Activated naive CD8-positive, alpha-beta T cell treated with anti-CD3 and anti-CD28 coated beads for 36 hours (primary cell): ENCODE measurements around the gene ACSF3. TPM values are rescaled to one million over a fixed set of nuclear protein-coding genes. Genes with fewer than 3 reads are reported as not detected.
A peak's percentile ranks its signal among the peaks of the same experiment; 100 is the strongest.
"Not testable (repeated sequence)": the region's sequence is repeated elsewhere in the genome, so short reads cannot be mapped to it uniquely, and the experiment has no call there.

Source experiments
- DNase-seq: peaks from one replicate; pipeline ENCODE4 v3.0.0; 2021
- H3K27ac Mint-ChIP-seq: one replicate; pipeline ENCODE4 v1.8.0; 2022; ENCODE audit warnings: mild to moderate bottlenecking, moderate library complexity, mixed read lengths
- H3K27me3 Mint-ChIP-seq: one replicate; pipeline ENCODE4 v1.8.0; 2022; ENCODE audit warnings: mild to moderate bottlenecking, mixed read lengths
- H3K36me3 Mint-ChIP-seq: one replicate; pipeline ENCODE4 v1.8.0; 2021; ENCODE audit warnings: mild to moderate bottlenecking, mixed read lengths
- H3K4me1 Mint-ChIP-seq: one replicate; pipeline ENCODE4 v1.8.0; 2021; ENCODE audit warnings: mixed read lengths
- H3K4me3 Mint-ChIP-seq: one replicate; pipeline ENCODE4 v1.8.0; 2022; ENCODE audit warnings: mild to moderate bottlenecking, moderate library complexity, mixed read lengths
- H3K9me3 Mint-ChIP-seq: one replicate; pipeline ENCODE4 v1.8.0; 2022; ENCODE audit warnings: mixed read lengths
- total RNA-seq, 2 experiments: library from RNA; stranded (reverse); gene quantifications; one replicate each; pipeline ENCODE4 v1.2.3, GENCODE V29; 2021

The ACSF3 gene
- total RNA-seq, 2 experiments from 2014 or later: 32.1 to 38.4 TPM

DNA sequence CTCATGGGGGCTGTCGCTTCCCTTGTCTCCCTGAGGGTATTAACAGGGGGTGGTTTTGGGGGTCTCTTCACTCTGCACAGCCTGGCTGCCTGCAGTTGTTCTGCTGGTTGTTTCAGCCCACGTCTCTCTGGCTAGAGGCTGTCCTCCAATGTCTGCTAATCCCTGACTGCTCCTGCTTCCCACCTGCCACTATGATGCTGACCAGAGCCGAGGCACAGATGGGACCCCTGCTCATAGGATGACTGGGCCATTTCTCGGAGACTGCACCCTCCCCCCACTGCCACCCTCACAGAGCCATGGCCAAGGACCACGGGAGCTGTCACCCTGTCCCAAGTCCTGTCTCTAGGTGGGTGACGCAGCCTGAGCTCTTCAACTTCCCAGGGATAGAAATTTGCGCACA lies 1.6 kb upstream of the ACSF3 start:
- Mint-ChIP-seq H3K4me3 (peak overlapping the region; percentile 3), H3K36me3 (peaks cover 4% of the 10 kb centered on the region), H3K27me3 (peaks cover 9% of the 10 kb centered on the region), H3K9me3 (no peaks in the 10 kb centered on the region), H3K4me1 (peaks cover 25% of the 10 kb centered on the region), H3K27ac (no peak overlapping the region)
- DNase-seq: no peak

DNA sequence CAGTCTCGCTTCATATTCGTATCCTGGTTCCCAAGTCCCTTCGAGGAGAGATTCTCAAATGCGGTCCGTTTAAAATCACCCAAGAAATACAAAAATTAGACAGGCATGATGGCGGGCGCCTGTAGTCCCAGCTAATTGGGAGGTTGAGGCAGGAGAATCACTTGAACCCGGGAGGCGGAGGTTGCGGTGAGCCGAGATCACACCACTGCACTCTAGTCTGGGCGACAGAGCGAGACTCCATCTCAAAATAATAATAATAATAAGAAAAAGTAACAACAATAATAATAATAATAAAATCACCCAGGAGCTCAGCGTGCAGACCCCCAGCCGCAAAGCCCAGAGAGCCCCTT lies 425 bp upstream of the ACSF3 start:
- DNase-seq, H3K36me3 Mint-ChIP-seq, H3K27me3 Mint-ChIP-seq, H3K9me3 Mint-ChIP-seq: not testable (repeated sequence)
- Mint-ChIP-seq H3K4me3 (peak overlapping the region; percentile 77), H3K4me1 (peaks cover 36% of the 10 kb centered on the region), H3K27ac (peak overlapping the region; percentile 84)

DNA sequence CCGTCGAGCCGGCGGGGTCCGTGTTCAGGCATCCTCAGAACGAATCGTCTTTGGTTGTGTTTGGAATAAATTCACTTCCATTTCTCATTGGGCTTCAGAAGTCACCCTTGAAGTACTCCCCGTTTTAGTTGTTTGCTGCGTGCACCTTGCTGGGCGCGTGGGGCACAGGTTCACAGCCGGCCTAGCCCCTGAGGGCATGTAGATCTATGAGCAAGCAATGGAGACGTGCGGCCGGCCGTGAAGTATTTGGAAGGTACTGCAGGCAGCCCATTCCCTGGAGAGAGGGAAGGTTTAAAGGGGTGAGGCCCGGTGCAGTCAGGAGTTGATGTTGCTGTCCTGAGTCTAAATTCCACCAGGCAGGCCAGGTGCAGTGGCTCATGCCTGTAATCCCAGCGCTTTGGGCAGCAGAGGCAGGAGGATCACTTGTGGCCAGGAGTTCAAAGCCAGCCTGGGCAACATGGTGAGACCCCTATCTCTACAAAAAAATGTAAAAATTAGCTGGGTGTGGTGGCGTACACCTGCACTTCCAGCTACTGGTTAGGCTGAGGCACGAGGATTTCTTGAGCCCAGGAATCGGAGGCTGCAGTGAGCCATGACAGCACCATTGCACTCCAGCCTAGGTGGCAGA lies 714 bp downstream of the ACSF3 start:
- DNase-seq: peak; percentile 20
- peak overlapping the region; percentile 90 for H3K27ac Mint-ChIP-seq
- peaks cover 43% of the 10 kb centered on the region for H3K4me1 Mint-ChIP-seq
- no peaks in the 10 kb centered on the region for H3K9me3 Mint-ChIP-seq
- peak overlapping the region; percentile 95 for H3K4me3 Mint-ChIP-seq
- H3K36me3 Mint-ChIP-seq: peaks cover 9% of the 10 kb centered on the region
- H3K27me3 Mint-ChIP-seq: peaks cover 3% of the 10 kb centered on the region

DNA sequence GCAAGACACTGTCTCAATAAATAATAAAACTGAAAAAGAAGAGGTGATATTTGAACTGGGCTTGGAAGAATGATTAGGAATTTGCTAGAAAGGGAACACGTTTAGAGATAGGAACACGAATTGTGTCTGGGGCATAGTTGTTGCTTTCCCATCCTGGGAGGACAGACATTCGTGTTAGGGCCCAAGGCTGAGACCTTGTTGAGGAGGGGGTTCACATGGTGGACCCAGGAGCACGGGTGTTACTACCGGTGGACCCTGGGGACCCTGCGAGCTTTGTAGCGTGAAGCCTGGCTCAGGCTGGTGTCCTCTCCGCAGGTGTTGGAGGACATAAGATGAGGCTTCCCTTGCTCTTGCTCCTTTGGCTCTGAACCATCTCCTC lies 1.2 kb downstream of the ACSF3 start:
- DNase-seq: no peak
- Mint-ChIP-seq H3K27me3 (peaks cover 3% of the 10 kb centered on the region), H3K4me3 (peak overlapping the region; percentile 95), H3K27ac (peak overlapping the region; percentile 40), H3K4me1 (peaks cover 47% of the 10 kb centered on the region), H3K9me3 (no peaks in the 10 kb centered on the region), H3K36me3 (peaks cover 13% of the 10 kb centered on the region)

DNA sequence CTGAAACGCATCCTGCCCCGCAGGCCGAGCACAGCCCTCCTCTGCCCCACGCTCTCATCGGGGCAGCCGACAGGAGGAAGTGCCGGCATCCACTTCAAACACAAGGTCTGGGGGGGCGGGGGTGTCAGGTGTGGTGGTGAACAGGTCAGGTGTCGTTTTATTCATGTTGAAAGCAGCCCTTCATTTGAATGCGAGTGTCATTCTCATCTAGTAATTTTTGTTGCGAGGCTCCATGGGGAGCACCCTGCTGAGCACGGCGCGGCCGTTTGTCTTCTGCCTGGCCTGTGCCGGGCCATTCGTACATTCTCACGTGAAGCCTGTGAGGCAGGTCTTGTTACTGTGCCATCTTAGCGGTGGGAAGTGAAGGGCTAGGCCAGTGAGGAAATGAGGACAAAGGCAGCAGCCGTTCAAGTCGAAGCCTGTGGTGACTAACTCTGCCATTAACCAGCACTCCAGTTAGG lies 1.9 kb downstream of the ACSF3 start:
- peaks cover 15% of the 10 kb centered on the region for H3K36me3 Mint-ChIP-seq
- peaks cover 3% of the 10 kb centered on the region for H3K27me3 Mint-ChIP-seq
- peak overlapping the region; percentile 95 for H3K4me3 Mint-ChIP-seq
- H3K4me1 Mint-ChIP-seq: peaks cover 48% of the 10 kb centered on the region
- no peak for DNase-seq
- peak overlapping the region; percentile 98 for H3K27ac Mint-ChIP-seq
- H3K9me3 Mint-ChIP-seq: no peaks in the 10 kb centered on the region

DNA sequence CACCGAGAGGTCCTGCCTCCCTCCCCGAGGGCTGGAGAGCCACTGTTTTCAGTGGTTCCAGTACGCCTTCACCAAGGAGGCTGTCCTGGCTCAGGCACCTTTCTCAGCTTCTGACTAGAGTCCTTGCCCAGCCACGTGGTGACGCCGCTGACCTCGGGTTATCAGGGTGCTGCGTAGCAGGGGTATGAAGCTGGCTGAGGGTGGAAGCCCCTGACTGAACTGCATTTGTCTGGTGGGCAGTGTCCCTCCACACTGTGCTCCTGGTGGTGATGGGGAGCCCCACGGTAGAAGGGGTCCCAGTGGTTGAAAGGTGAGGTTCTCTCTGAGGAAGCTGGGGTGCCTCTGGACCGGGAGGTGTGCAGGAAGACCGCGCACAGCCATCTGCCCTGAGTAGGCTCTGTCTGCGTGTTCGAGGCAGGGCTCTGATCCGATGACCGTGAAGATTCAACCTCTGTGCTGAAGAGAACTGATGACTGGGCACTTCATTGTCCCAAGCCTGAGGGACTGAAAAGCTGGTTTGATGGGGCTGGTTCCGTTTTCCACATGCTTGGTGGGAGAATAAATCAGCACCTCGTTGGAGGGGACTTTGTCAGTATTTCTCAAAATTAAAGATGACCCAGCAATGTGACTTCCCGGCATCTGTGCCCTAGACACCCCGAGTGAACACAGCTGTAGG lies 2.5 kb downstream of the ACSF3 start:
- Mint-ChIP-seq H3K27me3 (no peaks in the 10 kb centered on the region), H3K36me3 (peaks cover 15% of the 10 kb centered on the region), H3K27ac (peak overlapping the region; percentile 98), H3K4me1 (peaks cover 48% of the 10 kb centered on the region), H3K9me3 (no peaks in the 10 kb centered on the region), H3K4me3 (peak overlapping the region; percentile 95)
- no peak for DNase-seq

DNA sequence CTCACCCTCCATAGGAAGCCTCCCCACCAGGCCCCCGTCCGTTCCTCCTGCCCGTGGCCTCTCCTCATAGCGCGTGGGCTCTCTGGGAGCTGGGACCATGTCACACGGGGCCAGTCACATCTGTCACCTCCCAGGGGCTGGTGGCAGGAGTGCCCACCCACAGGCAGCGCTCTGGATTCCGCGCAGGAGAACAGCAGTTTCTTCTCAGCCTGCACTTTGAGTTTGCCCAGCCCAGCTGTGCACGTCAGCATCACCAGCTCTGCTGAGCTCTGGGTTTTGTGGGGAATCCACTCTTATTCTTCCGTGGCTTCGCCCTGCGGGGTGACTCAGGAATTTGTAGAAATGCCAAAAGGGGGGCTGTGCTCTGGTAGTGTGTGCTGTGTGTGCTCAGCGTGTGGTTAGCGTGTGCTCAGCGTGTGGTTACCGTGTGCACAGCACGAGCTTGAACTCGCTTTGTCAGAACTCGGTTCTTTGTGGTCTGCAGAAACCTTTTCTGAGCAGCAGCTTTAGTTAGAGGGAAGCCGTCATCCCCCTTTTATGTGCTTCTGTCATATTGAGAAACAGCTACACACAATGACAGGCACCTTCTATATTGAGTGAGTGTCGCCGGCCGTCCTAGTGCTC lies 3.2 kb downstream of the ACSF3 start:
- peak; percentile 66 for DNase-seq
- H3K27ac Mint-ChIP-seq: peak overlapping the region; percentile 98
- H3K4me3 Mint-ChIP-seq: peak overlapping the region; percentile 75
- H3K4me1 Mint-ChIP-seq: peaks cover 54% of the 10 kb centered on the region
- H3K9me3 Mint-ChIP-seq: no peaks in the 10 kb centered on the region
- no peaks in the 10 kb centered on the region for H3K27me3 Mint-ChIP-seq
- peaks cover 21% of the 10 kb centered on the region for H3K36me3 Mint-ChIP-seq

DNA sequence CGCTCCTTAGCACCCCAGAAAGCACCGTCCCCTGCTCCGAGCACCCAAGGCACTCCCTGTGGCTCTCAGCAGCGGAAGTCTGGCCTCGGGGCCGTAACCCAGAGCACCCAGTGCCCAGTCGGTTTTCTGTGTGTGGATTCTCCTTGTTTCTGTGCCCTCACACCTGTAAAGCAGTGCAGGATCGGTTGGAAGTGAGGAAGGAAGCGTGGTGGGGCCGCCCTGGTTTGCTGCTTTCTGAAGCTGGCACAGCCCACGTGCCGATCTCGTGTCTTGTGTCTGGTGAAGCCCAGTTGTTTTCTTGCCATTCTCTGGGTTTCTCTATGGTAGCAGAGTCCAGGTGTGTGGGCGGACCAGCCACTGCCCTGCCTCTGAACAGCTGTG lies 3.7 kb downstream of the ACSF3 start:
- DNase-seq: no peak
- peaks cover 54% of the 10 kb centered on the region for H3K4me1 Mint-ChIP-seq
- peaks cover 21% of the 10 kb centered on the region for H3K36me3 Mint-ChIP-seq
- H3K9me3 Mint-ChIP-seq: no peaks in the 10 kb centered on the region
- peak overlapping the region; percentile 75 for H3K4me3 Mint-ChIP-seq
- H3K27me3 Mint-ChIP-seq: no peaks in the 10 kb centered on the region
- peak overlapping the region; percentile 98 for H3K27ac Mint-ChIP-seq

DNA sequence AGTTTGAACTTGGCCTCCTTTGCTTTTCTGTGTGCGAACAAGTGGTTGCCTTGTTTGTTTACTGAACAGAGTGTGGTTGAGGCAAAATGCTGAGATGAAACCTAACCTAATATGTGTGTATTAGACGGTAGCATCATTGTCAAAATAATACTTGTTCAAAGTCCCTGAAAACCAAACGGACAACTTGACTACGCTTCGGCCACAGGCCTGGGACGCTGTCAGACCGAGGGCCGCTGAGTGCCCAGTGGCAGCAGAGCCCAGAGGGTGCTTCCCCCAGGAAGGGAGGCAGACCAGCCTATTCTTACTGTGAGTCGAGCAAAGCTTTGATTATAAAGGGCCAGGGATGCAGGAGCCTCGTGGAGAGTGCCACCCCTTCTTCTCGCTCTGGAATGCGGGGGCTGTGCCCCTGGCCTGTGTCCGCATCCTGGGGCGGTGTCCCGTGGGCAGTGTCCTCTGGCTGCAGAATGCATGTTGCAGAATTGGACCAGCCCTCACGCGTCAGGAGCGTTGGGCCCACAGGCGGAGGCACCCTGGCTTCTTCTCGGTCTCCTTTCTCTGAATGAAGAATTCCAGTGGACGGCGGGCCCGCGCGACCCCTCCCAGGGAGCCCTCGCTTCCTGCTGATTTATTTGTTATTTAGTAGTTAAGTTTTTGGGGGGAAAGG lies 5.2 kb downstream of the ACSF3 start:
- DNase-seq: no peak
- Mint-ChIP-seq H3K36me3 (peaks cover 25% of the 10 kb centered on the region), H3K4me3 (no peak overlapping the region), H3K27me3 (no peaks in the 10 kb centered on the region), H3K9me3 (no peaks in the 10 kb centered on the region), H3K4me1 (peaks cover 55% of the 10 kb centered on the region), H3K27ac (peak overlapping the region; percentile 98)

DNA sequence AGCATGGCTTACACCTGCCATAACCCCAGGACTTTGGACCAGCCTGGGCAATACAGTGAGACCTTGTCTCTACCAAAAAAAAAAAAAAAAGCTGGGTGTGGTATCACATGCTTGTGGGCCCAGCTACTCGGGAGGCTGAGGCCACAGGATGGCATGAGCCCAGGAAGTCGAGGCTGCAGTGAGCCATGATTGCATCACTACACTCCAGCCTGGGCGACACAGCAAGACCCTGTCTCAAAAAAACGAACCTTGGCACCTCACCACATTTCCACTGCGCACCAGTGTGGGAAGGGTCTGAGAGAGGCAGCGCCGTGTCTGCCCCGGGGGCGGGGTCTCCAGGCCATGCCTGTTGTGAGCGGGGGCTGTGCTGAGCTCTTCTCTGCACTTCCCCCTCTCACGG lies 6.3 kb downstream of the ACSF3 start:
- H3K4me1 Mint-ChIP-seq: peaks cover 50% of the 10 kb centered on the region
- H3K27ac Mint-ChIP-seq: no peak overlapping the region
- peaks cover 25% of the 10 kb centered on the region for H3K36me3 Mint-ChIP-seq

DNA sequence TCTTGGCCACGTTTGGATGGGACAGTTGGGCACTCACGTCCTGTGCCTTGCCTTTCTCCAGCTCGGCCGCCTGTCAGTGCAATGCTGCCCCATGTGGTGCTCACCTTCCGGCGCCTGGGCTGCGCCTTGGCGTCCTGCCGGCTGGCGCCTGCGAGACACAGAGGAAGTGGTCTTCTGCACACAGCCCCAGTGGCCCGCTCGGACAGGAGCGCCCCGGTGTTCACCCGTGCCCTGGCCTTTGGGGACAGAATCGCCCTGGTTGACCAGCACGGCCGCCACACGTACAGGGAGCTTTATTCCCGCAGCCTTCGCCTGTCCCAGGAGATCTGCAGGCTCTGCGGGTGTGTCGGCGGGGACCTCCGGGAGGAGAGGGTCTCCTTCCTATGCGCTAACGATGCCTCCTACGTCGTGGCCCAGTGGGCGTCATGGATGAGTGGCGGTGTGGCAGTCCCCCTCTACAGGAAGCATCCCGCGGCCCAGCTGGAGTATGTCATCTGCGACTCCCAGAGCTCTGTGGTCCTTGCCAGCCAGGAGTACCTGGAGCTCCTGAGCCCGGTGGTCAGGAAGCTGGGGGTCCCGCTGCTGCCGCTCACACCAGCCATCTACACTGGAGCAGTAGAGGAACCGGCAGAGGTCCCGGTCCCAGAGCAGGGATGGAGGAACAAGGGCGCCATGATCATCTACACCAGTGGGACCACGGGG lies 7.1 kb downstream of the ACSF3 start:
- H3K4me1 Mint-ChIP-seq: peaks cover 42% of the 10 kb centered on the region
- H3K4me3 Mint-ChIP-seq: no peak overlapping the region
- no peak overlapping the region for H3K27ac Mint-ChIP-seq
- H3K9me3 Mint-ChIP-seq: no peaks in the 10 kb centered on the region
- H3K36me3 Mint-ChIP-seq: peaks cover 25% of the 10 kb centered on the region
- H3K27me3 Mint-ChIP-seq: no peaks in the 10 kb centered on the region
- DNase-seq: no peak

More for the DNA sequence above, 6.3 kb downstream of the ACSF3 start:
- H3K9me3 Mint-ChIP-seq: no peaks in the 10 kb centered on the region
- DNase-seq: no peak
- no peaks in the 10 kb centered on the region for H3K27me3 Mint-ChIP-seq
- H3K4me3 Mint-ChIP-seq: no peak overlapping the region

DNA sequence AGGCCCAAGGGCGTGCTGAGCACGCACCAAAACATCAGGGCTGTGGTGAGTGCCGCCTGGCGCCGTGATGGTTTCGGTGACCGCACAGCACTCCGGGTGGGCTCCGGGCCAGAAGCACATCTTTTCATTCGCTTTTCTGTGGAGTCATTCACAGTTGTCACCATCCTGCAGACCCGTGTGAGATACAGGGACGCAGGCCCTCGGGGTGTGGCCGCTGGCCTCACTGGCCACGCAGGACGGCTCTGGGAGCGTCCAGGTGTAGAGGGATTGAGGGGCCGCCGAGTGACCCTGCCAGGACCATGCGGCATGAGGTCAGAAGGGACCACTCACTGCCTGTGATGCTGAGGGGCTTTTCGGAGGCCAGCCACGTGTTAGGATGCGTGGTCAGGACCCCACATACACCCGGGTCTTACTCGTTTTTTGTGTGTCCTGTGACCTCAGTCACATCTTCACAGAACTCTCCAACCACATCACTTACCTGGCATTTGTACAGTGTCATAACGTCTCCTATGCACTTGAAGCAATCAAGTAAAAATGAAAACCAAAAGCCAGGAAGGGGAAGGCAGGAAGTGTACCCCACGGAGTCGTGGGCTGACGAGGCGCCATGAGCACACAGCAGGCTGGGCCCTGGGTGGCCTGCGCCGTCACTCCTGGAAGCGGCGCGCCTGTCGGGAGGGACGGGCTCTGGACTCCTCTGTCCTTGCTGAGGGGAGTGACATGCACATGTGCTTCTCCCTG lies 7.8 kb downstream of the ACSF3 start:
- H3K36me3 Mint-ChIP-seq: peaks cover 28% of the 10 kb centered on the region
- H3K27ac Mint-ChIP-seq: peak overlapping the region; percentile 66
- no peak for DNase-seq
- no peak overlapping the region for H3K4me3 Mint-ChIP-seq
- peaks cover 36% of the 10 kb centered on the region for H3K4me1 Mint-ChIP-seq
- no peaks in the 10 kb centered on the region for H3K9me3 Mint-ChIP-seq
- no peaks in the 10 kb centered on the region for H3K27me3 Mint-ChIP-seq

DNA sequence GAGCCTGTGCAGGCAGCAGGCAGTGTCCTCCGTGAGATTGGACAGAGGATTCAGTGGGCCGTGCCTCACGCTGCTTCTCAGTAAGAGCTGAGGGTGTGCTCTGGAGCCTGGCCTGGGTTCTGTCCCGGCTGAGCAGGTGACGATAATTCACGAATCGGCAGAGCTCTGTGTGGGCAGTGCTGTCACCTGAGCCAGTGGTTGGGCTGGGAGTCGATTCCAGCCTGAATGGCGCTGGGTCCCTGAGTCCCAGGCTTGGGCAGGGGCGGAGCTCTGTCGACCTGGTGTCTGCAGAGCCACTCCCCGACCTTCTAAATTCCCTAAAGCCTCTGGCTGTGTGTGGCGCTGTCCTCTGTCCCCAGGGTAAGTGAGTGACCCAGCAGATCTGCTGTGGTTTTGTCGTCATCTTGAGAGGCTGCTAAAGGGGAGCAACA lies 8.4 kb downstream of the ACSF3 start:
- H3K27ac Mint-ChIP-seq: no peak overlapping the region
- peaks cover 30% of the 10 kb centered on the region for H3K4me1 Mint-ChIP-seq
- H3K9me3 Mint-ChIP-seq: no peaks in the 10 kb centered on the region
- no peak overlapping the region for H3K4me3 Mint-ChIP-seq
- no peaks in the 10 kb centered on the region for H3K27me3 Mint-ChIP-seq
- H3K36me3 Mint-ChIP-seq: peaks cover 25% of the 10 kb centered on the region
- DNase-seq: no peak

DNA sequence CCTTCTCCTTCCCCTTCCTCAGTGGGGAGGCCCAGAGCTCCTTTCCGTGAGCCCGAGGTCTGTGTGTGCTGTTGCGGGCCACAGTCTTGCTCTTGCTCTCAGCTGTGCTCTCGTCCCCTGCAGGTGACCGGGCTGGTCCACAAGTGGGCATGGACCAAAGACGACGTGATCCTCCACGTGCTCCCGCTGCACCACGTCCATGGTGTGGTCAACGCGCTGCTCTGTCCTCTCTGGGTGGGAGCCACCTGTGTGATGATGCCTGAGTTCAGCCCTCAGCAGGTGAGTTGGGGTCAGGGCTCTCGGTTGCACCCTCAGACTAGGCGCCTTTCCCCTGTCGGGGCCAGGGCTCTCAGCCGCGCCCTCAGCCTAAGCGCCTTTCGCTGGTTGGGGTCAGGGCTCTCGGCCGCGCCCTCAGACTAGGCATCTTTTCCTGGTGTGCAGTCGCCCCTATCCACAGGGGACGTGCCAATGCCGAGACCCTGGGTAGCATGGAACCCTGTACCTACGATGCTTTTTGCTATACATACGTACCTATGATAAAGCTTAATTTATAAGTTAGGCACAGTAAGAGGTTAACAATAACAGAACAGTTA lies 8.9 kb downstream of the ACSF3 start:
- no peak for DNase-seq
- no peaks in the 10 kb centered on the region for H3K27me3 Mint-ChIP-seq
- no peaks in the 10 kb centered on the region for H3K9me3 Mint-ChIP-seq
- no peak overlapping the region for H3K27ac Mint-ChIP-seq
- no peak overlapping the region for H3K4me3 Mint-ChIP-seq
- peaks cover 26% of the 10 kb centered on the region for H3K4me1 Mint-ChIP-seq
- H3K36me3 Mint-ChIP-seq: peaks cover 26% of the 10 kb centered on the region
